ENCODE results near the gene LGI4. TPM values are rescaled to one million over a fixed set of nuclear protein-coding genes. Genes with fewer than 3 reads are reported as not detected.

Gene LGI4
- total RNA-seq, 1 experiment from 2014 or later: 0.32 TPM

DNA sequence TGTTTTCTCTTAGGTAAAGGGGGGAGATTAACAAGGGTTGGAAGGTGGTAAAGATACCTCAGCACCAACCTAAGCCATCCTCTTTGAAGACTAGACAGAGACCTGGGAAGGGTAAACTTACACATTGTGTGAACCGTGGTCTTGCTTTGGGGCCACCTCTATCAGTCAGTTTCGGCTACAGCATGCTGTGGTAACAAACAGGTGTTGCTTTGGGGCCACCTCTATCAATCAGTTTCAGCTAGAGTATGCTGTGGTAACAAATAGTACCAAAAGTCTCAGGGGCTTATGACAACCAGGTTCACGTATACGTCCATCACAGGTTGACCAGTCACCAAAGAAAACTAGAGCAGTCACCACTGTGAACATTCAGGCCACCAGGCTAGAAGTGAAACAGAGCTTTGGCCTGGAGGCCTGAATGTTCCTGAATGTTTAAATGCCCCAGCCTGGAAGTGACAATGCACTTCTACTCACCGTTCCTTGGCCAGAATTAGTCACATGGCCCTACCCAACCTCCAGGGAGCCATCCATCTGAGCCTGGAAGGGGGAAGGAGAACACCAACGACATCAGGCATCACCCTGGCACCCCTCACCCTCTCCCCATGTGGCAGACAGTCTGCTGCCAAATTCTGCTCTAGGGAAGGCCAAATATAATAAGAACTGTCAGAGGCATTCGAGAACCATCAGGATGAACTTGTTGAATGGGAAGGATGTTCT is 12.0 kb upstream of the LGI4 start:
- TF ChIP-seq JUND (IDR thresholded peaks at IDR 0.05) (no peak), SIN3A (IDR thresholded peaks at IDR 0.05; ENCODE audit: low read depth) (no peak), ZFX (IDR thresholded peaks at IDR 0.05) (no peak), ELF1 (IDR thresholded peaks at IDR 0.05; ENCODE audit: borderline replicate concordance, low read depth) (no peak), CBX3 (IDR thresholded peaks at IDR 0.05; ENCODE audit: low read depth) (no peak), EZH2 (IDR thresholded peaks at IDR 0.05) (no peak), SRF (IDR thresholded peaks at IDR 0.05; ENCODE audit: low read depth) (no peak), YY1 (IDR thresholded peaks at IDR 0.05; ENCODE audit: extremely low read depth, insufficient replicate concordance, low read depth, low read length) (no peak), POLR2A (IDR thresholded peaks at IDR 0.05; ENCODE audit: borderline replicate concordance, extremely low read depth, insufficient read depth, insufficient read length) (no peak), POLR2AphosphoS5 (IDR thresholded peaks at IDR 0.05; ENCODE audit: low read depth, low read length) (no peak), ZNF274 (IDR thresholded peaks at IDR 0.05; ENCODE audit: low read depth, low read length) (no peak)
- TF ChIP-seq, protein P1, sequence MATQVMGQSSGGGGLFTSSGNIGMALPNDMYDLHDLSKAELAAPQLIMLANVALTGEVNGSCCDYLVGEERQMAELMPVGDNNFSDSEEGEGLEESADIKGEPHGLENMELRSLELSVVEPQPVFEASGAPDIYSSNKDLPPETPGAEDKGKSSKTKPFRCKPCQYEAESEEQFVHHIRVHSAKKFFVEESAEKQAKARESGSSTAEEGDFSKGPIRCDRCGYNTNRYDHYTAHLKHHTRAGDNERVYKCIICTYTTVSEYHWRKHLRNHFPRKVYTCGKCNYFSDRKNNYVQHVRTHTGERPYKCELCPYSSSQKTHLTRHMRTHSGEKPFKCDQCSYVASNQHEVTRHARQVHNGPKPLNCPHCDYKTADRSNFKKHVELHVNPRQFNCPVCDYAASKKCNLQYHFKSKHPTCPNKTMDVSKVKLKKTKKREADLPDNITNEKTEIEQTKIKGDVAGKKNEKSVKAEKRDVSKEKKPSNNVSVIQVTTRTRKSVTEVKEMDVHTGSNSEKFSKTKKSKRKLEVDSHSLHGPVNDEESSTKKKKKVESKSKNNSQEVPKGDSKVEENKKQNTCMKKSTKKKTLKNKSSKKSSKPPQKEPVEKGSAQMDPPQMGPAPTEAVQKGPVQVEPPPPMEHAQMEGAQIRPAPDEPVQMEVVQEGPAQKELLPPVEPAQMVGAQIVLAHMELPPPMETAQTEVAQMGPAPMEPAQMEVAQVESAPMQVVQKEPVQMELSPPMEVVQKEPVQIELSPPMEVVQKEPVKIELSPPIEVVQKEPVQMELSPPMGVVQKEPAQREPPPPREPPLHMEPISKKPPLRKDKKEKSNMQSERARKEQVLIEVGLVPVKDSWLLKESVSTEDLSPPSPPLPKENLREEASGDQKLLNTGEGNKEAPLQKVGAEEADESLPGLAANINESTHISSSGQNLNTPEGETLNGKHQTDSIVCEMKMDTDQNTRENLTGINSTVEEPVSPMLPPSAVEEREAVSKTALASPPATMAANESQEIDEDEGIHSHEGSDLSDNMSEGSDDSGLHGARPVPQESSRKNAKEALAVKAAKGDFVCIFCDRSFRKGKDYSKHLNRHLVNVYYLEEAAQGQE (IDR thresholded peaks at IDR 0.05; ENCODE audit: low read depth): no peak
- POLR2A ChIA-PET: no interaction called here
- no peak overlapping the region for H3K27ac ChIP-seq (ENCODE audit: low read depth, low read length)

More for the DNA sequence above, 12.0 kb upstream of the LGI4 start:
- Histone ChIP-seq H4K20me1 (ENCODE audit: insufficient read depth) (no peaks in the 10 kb centered on the region), H3K4me1 (ENCODE audit: control insufficient read depth in 1 of 2, insufficient read depth in 2 of 2, low read length in 2 of 2) (peaks cover 13 to 31% of the 10 kb centered on the region in 2 experiments), H3K27me3 (ENCODE audit: insufficient read depth, low read length) (no peaks in the 10 kb centered on the region), H3K9ac (ENCODE audit: low read length) (no peak overlapping the region), H3K4me2 (ENCODE audit: low read length) (no peak overlapping the region), H3K9me2 (ENCODE audit: insufficient read depth) (no peaks in the 10 kb centered on the region), H3K4me3 (replicated peaks in 1 of 2; ENCODE audit: low read depth in 1 of 2, low read length in 2 of 2) (no peak overlapping the region), H2AFZ (ENCODE audit: low read depth, low read length, poor library complexity, severe bottlenecking) (no peak overlapping the region), H3K79me2 (ENCODE audit: insufficient read depth, low read length) (no peaks in the 10 kb centered on the region), H3K9me3 (ENCODE audit: control insufficient read depth in 1 of 2, insufficient read depth in 1 of 2, low read depth in 1 of 2, low read length in 2 of 2) (no peaks in the 10 kb centered on the region), H3K36me3 (ENCODE audit: control insufficient read depth in 1 of 2, insufficient read depth in 2 of 2, low read length in 2 of 2) (no peaks in the 10 kb centered on the region)
- CTCF ChIA-PET: no interaction called here
- DNase-seq (ENCODE audit: low read depth, low spot score) (no peak), ATAC-seq (no peak)
- BruUV-seq (replicated peaks): no TSS peak
- intact Hi-C loops (cut with micrococcal nuclease): no loop called here
- RAD21 ChIA-PET (ENCODE audit: low non-redundant PET in 1 of 2, low total read pairs in 2 of 2, uncharacterized antibody in 2 of 2, unreplicated experiment in 2 of 2): no interaction called here
